GM23338 (cell line): ENCODE measurements around the gene ESRRA. TPM values are rescaled to one million over a fixed set of nuclear protein-coding genes. Genes with fewer than 3 reads are reported as not detected.

ENCODE experiments used
- ATAC-seq: fragments of 200-7000 bp; cut with Tn5 transposase; 3 replicates; pipeline ENCODE4 v1.9.1; 2020
- DNase-seq: peaks from one replicate; pipeline ENCODE4 v3.0.0-alpha.2; 2015; ENCODE audit warnings: low spot score
- H2AFZ ChIP-seq: fragments of 200-600 bp; sonication (generic); 2 replicates; pipeline ENCODE4 v1.8.0; 2016; ENCODE audit warnings: antibody characterized with exemption, mild to moderate bottlenecking, moderate library complexity
- H3F3A ChIP-seq: fragments of 200-600 bp; sonication (generic); replicated peaks from 2 replicates; pipeline ENCODE4 v1.8.0; 2017; ENCODE audit warnings: antibody characterized with exemption, mixed run types, low read depth
- H3K27ac ChIP-seq: fragments of 200-600 bp; sonication (generic); 2 replicates; pipeline ENCODE4 v1.6.1; 2016; ENCODE audit warnings: low read depth
- H3K27me3 ChIP-seq: fragments of 200-600 bp; sonication (generic); 2 replicates; pipeline ENCODE4 v1.8.0; 2016; ENCODE audit warnings: mild to moderate bottlenecking, mixed run types, moderate library complexity; ENCODE audit not compliant: insufficient read depth
- H3K36me3 ChIP-seq: fragments of 200-600 bp; sonication (generic); 2 replicates; pipeline ENCODE4 v1.8.0; 2016; ENCODE audit warnings: mild to moderate bottlenecking; ENCODE audit not compliant: insufficient read depth
- H3K4me1 ChIP-seq: fragments of 200-600 bp; sonication (generic); 2 replicates; pipeline ENCODE4 v1.8.0; 2016; ENCODE audit warnings: mild to moderate bottlenecking, moderate library complexity; ENCODE audit not compliant: insufficient read depth
- H3K4me2 ChIP-seq: fragments of 200-600 bp; sonication (generic); 2 replicates; pipeline ENCODE4 v1.7.1; 2017; ENCODE audit warnings: mixed run types
- H3K4me3 ChIP-seq: fragments of 200-600 bp; sonication (generic); 2 replicates; pipeline ENCODE4 v1.6.1; 2016; ENCODE audit warnings: mixed run types
- H3K79me2 ChIP-seq: fragments of 200-600 bp; sonication (generic); replicated peaks from 2 replicates; pipeline ENCODE4 v1.8.0; 2017; ENCODE audit warnings: mild to moderate bottlenecking; ENCODE audit not compliant: insufficient read depth
- H3K9me2 ChIP-seq: fragments of 200-600 bp; sonication (generic); 2 replicates; pipeline ENCODE4 v1.8.0; 2017; ENCODE audit not compliant: insufficient read depth
- H4K20me1 ChIP-seq: fragments of 200-600 bp; sonication (generic); replicated peaks from 2 replicates; pipeline ENCODE4 v1.8.0; 2017; ENCODE audit warnings: mild to moderate bottlenecking; ENCODE audit not compliant: insufficient read depth
- H3K27ac Mint-ChIP-seq: 2 replicates; pipeline ENCODE4 v1.8.0; 2020; ENCODE audit warnings: inconsistent platforms, mild to moderate bottlenecking, moderate library complexity, mixed read lengths
- H3K27me3 Mint-ChIP-seq: 3 replicates; pipeline ENCODE4 v1.8.0; 2022; ENCODE audit warnings: low read depth, mild to moderate bottlenecking, moderate library complexity, mixed read lengths, inconsistent platforms; ENCODE audit not compliant: insufficient read depth, poor library complexity
- H3K36me3 Mint-ChIP-seq: 3 replicates; pipeline ENCODE4 v1.8.0; 2021; ENCODE audit warnings: low read depth, mild to moderate bottlenecking, inconsistent platforms, moderate library complexity, mixed read lengths
- H3K4me1 Mint-ChIP-seq: 3 replicates; pipeline ENCODE4 v1.8.0; 2020; ENCODE audit warnings: mild to moderate bottlenecking, inconsistent platforms, mixed read lengths
- H3K4me3 Mint-ChIP-seq: 3 replicates; pipeline ENCODE4 v1.8.0; 2021; ENCODE audit warnings: moderate library complexity, mild to moderate bottlenecking, inconsistent platforms, mixed read lengths
- H3K9me3 Mint-ChIP-seq: 3 replicates; pipeline ENCODE4 v1.8.0; 2020; ENCODE audit warnings: moderate library complexity, mild to moderate bottlenecking, inconsistent platforms, mixed read lengths
- CREB1 ChIP-seq: fragments of 250-450 bp; sonication (Bioruptor Pico); IDR thresholded peaks from 2 replicates; pipeline ENCODE4 v1.5.0; 2020; ENCODE audit warnings: low read depth, mild to moderate bottlenecking, moderate library complexity
- ETS1 ChIP-seq: IDR thresholded peaks from 2 replicates; pipeline ENCODE4 v1.6.1; 2016; ENCODE audit warnings: antibody characterized with exemption
- EZH2 ChIP-seq: fragments of 200-600 bp; sonication (generic); IDR thresholded peaks from one replicate; pipeline ENCODE4 v1.8.0; 2017; ENCODE audit warnings: antibody characterized with exemption, mild to moderate bottlenecking, low read depth; ENCODE audit not compliant: unreplicated experiment
- EZH2phosphoT487 ChIP-seq: fragments of 200-600 bp; sonication (generic); IDR thresholded peaks from one replicate; pipeline ENCODE4 v1.8.1; 2018; ENCODE audit warnings: antibody characterized with exemption; ENCODE audit not compliant: unreplicated experiment
- NANOG ChIP-seq: IDR thresholded peaks from 2 replicates; pipeline ENCODE4 v1.6.1; 2016; ENCODE audit warnings: antibody characterized with exemption, borderline replicate concordance
- STAT1 ChIP-seq: IDR thresholded peaks from one replicate; pipeline ENCODE4 v1.6.1; 2016; ENCODE audit warnings: antibody characterized with exemption; ENCODE audit not compliant: unreplicated experiment
- ZNF114 ChIP-seq: fragments of 250-450 bp; sonication (Bioruptor Pico); IDR thresholded peaks from 2 replicates; pipeline ENCODE4 v1.5.0; 2020; ENCODE audit warnings: mild to moderate bottlenecking, moderate library complexity
- ZNF331 ChIP-seq: fragments of 250-450 bp; sonication (Bioruptor Pico); IDR thresholded peaks from 2 replicates; pipeline ENCODE4 v1.5.0; 2020; ENCODE audit warnings: low read depth, mild to moderate bottlenecking, moderate library complexity
- polyA plus RNA-seq: library from polyadenylated mRNA; unstranded; fragments of >200 nt; fragmentation: Nextera tagmentation; extraction: Ambion mirVana; gene quantifications from 2 replicates; pipeline ENCODE4 v1.2.1, GENCODE V29; 2016
- total RNA-seq: library from RNA; depleted of rRNA; stranded (reverse); fragments of >200 nt; shearing (Covaris generic); gene quantifications from 2 replicates; pipeline ENCODE4 v1.2.3, GENCODE V29; 2014
- TF ChIP-seq, protein P1 (sequence below), 2 experiments: fragments of 200-600 bp in 1 of 2; sonication (generic) in 1 of 2; conservative IDR thresholded peaks; 2 replicates each; pipeline versions ENCODE4 v1.5.1 to v1.6.1; 2016 to 2017; ENCODE audit warnings: antibody characterized with exemption in 2 of 2, low read depth in 2 of 2, mild to moderate bottlenecking in 2 of 2, moderate library complexity in 1 of 2
- TF ChIP-seq, protein P2 (sequence below): IDR thresholded peaks from one replicate; pipeline ENCODE4 v1.6.1; 2018; ENCODE audit warnings: antibody characterized with exemption; ENCODE audit not compliant: unreplicated experiment

Gene ESRRA
- total and polyA plus RNA-seq, 2 experiments from 2014 or later: 13.7 to 55.1 TPM

DNA sequence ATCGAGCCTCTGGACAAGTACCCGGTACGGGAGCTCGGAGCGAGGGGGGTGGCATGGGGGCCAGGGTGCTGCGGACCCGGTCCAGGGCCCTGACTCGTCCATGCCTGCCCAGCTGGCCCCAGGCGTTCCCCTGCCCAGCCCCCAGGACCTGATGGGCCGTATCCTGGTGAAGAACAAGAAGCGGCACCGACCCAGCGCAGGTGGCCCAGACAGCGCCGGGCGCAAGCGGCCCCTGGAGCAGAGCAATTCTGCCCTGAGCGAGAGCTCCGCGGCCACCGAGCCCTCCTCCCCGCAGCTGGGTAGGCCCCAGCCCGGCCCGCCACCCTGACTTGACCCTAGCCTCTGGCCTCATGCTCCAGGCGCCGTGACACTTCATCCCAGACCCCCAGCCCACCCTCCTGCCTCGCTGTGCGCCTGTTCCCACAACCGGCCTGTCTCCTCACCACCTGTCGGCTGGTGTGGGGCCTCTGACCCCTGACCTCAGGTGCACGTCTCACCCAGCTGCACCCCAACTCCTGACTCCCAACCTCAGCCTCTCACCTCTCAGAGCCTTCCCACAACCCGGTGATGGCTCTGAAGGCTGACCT lies 46.3 kb upstream of the ESRRA start:
- H3K36me3 ChIP-seq: peaks cover 11% of the 10 kb centered on the region
- H3K9me3 Mint-ChIP-seq: no peaks in the 10 kb centered on the region
- 0 out of 2 replicates have a peak, but pooled peaks cover 2% of the 10 kb centered on the region for H3F3A ChIP-seq
- H3K4me1 Mint-ChIP-seq: peaks cover 8% of the 10 kb centered on the region; the same call in 2 of the 3 replicates
- no peak overlapping the region for H3K4me3 ChIP-seq
- no peaks in the 10 kb centered on the region for H3K27me3 ChIP-seq
- no peak overlapping the region for H3K4me3 Mint-ChIP-seq
- DNase-seq: no peak
- no peak overlapping the region for H3K27ac ChIP-seq
- peaks cover 11% of the 10 kb centered on the region for H3K27me3 Mint-ChIP-seq
- no peak for ATAC-seq
- no peak overlapping the region for H3K4me2 ChIP-seq
- H4K20me1 ChIP-seq: 0 out of 2 replicates have a peak, but pooled peaks cover 4% of the 10 kb centered on the region
- no peak for TF ChIP-seq CREB1 (CRISPR knock-in tag)
- TF ChIP-seq STAT1: no peak
- no peak for TF ChIP-seq ZNF331
- TF ChIP-seq ETS1: no peak
- no peak for TF ChIP-seq EZH2phosphoT487
- no peak for TF ChIP-seq EZH2
- TF ChIP-seq ZNF114 (CRISPR knock-in tag): no peak
- no peaks in the 10 kb centered on the region for H3K4me1 ChIP-seq
- no peak overlapping the region for H3K27ac Mint-ChIP-seq
- H3K36me3 Mint-ChIP-seq: peaks cover 65% of the 10 kb centered on the region
- no peaks in the 10 kb centered on the region for H3K9me2 ChIP-seq
- H2AFZ ChIP-seq: no peak overlapping the region
- no peaks in the 10 kb centered on the region for H3K79me2 ChIP-seq

GRCh38 chr11:64259533-64260067 lies 45.7 kb upstream of the ESRRA start:
- H3K4me2 ChIP-seq: no peak overlapping the region
- H4K20me1 ChIP-seq: 0 out of 2 replicates have a peak, but pooled peaks cover 4% of the 10 kb centered on the region
- Mint-ChIP-seq H3K27ac (no peak overlapping the region), H3K4me3 (no peak overlapping the region), H3K36me3 (peaks cover 69% of the 10 kb centered on the region), H3K9me3 (no peaks in the 10 kb centered on the region), H3K4me1 (peaks cover 7% of the 10 kb centered on the region; the same call in 2 of the 3 replicates), H3K27me3 (peaks cover 11% of the 10 kb centered on the region)
- H3K36me3 ChIP-seq: peaks cover 11% of the 10 kb centered on the region
- H3K79me2 ChIP-seq: no peaks in the 10 kb centered on the region
- no peaks in the 10 kb centered on the region for H3K9me2 ChIP-seq
- no peaks in the 10 kb centered on the region for H3K4me1 ChIP-seq
- no peak for ATAC-seq
- no peaks in the 10 kb centered on the region for H3K27me3 ChIP-seq
- no peak overlapping the region for H3K4me3 ChIP-seq
- no peak overlapping the region for H2AFZ ChIP-seq
- no peak for TF ChIP-seq ZNF331
- TF ChIP-seq STAT1: no peak
- no peak for TF ChIP-seq NANOG
- TF ChIP-seq ETS1: no peak
- TF ChIP-seq, protein P1, sequence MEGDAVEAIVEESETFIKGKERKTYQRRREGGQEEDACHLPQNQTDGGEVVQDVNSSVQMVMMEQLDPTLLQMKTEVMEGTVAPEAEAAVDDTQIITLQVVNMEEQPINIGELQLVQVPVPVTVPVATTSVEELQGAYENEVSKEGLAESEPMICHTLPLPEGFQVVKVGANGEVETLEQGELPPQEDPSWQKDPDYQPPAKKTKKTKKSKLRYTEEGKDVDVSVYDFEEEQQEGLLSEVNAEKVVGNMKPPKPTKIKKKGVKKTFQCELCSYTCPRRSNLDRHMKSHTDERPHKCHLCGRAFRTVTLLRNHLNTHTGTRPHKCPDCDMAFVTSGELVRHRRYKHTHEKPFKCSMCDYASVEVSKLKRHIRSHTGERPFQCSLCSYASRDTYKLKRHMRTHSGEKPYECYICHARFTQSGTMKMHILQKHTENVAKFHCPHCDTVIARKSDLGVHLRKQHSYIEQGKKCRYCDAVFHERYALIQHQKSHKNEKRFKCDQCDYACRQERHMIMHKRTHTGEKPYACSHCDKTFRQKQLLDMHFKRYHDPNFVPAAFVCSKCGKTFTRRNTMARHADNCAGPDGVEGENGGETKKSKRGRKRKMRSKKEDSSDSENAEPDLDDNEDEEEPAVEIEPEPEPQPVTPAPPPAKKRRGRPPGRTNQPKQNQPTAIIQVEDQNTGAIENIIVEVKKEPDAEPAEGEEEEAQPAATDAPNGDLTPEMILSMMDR (conservative IDR thresholded peaks at IDR 0.05; ENCODE audit: low read depth in 2 of 2): no peak
- TF ChIP-seq, protein P2, sequence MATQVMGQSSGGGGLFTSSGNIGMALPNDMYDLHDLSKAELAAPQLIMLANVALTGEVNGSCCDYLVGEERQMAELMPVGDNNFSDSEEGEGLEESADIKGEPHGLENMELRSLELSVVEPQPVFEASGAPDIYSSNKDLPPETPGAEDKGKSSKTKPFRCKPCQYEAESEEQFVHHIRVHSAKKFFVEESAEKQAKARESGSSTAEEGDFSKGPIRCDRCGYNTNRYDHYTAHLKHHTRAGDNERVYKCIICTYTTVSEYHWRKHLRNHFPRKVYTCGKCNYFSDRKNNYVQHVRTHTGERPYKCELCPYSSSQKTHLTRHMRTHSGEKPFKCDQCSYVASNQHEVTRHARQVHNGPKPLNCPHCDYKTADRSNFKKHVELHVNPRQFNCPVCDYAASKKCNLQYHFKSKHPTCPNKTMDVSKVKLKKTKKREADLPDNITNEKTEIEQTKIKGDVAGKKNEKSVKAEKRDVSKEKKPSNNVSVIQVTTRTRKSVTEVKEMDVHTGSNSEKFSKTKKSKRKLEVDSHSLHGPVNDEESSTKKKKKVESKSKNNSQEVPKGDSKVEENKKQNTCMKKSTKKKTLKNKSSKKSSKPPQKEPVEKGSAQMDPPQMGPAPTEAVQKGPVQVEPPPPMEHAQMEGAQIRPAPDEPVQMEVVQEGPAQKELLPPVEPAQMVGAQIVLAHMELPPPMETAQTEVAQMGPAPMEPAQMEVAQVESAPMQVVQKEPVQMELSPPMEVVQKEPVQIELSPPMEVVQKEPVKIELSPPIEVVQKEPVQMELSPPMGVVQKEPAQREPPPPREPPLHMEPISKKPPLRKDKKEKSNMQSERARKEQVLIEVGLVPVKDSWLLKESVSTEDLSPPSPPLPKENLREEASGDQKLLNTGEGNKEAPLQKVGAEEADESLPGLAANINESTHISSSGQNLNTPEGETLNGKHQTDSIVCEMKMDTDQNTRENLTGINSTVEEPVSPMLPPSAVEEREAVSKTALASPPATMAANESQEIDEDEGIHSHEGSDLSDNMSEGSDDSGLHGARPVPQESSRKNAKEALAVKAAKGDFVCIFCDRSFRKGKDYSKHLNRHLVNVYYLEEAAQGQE: no peak
- no peak overlapping the region for H3K27ac ChIP-seq
- no peak for DNase-seq
- 0 out of 2 replicates have a peak, but pooled peaks cover 4% of the 10 kb centered on the region for H3F3A ChIP-seq
